A549 (cell line): ENCODE data around the gene PLAC9. TPM values are rescaled to one million over a fixed set of nuclear protein-coding genes. Genes with fewer than 3 reads are reported as not detected.

Source experiments
- ATAC-seq, 2 experiments: fragments of 200-7000 bp in 1 of 2; fragments of >200 bp in 1 of 2; cut with Nextera tagmentation in 1 of 2; cut with Tn5 transposase in 1 of 2; 3 replicates each; pipeline versions ENCODE4 v1.8.0 to v1.9.1; 2018 to 2020; ENCODE audit warnings: mild to moderate bottlenecking in 1 of 2, moderate library complexity in 1 of 2
- CTCF ChIA-PET: fragments of 300-600 bp; sonication (Branson Sonifier 250); formaldehyde crosslinking; extraction: SDS; loops from one replicate; lab custom pipeline; 2021; ENCODE audit warnings: antibody characterized with exemption, inconsistent platforms; lab: Yijun Ruan, JAX
- POLR2A ChIA-PET: fragments of 350-600 bp; formaldehyde crosslinking; extraction: SDS; loops from one replicate; lab custom pipeline; 2021; ENCODE audit warnings: antibody characterized with exemption, inconsistent platforms; lab: Yijun Ruan, JAX
- DNase-seq, 2 experiments: peaks; one replicate each; pipeline versions ENCODE4 v3.0.0 to v3.0.0-alpha.2; 2011 to 2016; ENCODE audit warnings: low read depth in 1 of 2, low spot score in 1 of 2
- FAIRE-seq: peaks from 2 replicates; lab custom pipeline; 2011; peaks lifted over from hg19 to GRCh38; lab: Jason Lieb, UNC
- H3K27ac ChIP-seq, 2 experiments: fragments of >200 bp; sonication (Bioruptor Twin); formaldehyde crosslinking; 3 replicates each; pipeline ENCODE4 v1.5.1; 2016 to 2017
- H3K4me1 ChIP-seq: fragments of >200 bp; sonication (Bioruptor Twin); formaldehyde crosslinking; 3 replicates; pipeline ENCODE4 v1.6.1; 2016
- H3K4me2 ChIP-seq: fragments of >200 bp; sonication (Bioruptor Twin); formaldehyde crosslinking; 3 replicates; pipeline ENCODE4 v1.6.1; 2016
- H3K4me3 ChIP-seq: fragments of >200 bp; sonication (Bioruptor Twin); formaldehyde crosslinking; 3 replicates; pipeline ENCODE4 v1.5.1; 2016
- H3K9me3 ChIP-seq: fragments of >200 bp; sonication (Bioruptor Twin); formaldehyde crosslinking; 3 replicates; pipeline ENCODE4 v1.6.1; 2016
- CBX8 ChIP-seq: fragments of 200-600 bp; sonication (generic); IDR thresholded peaks from 2 replicates; pipeline ENCODE4 v1.6.1; 2016
- CHD2 ChIP-seq: fragments of 150-350 bp; IDR thresholded peaks from 2 replicates; pipeline ENCODE4 v1.6.1; 2014; ENCODE audit warnings: low read length; ENCODE audit not compliant: partially characterized antibody
- CHD4 ChIP-seq: fragments of 200-600 bp; sonication (generic); IDR thresholded peaks from 2 replicates; pipeline ENCODE4 v1.6.1; 2016; ENCODE audit warnings: antibody characterized with exemption, mild to moderate bottlenecking, borderline replicate concordance
- FOSL2 ChIP-seq, 2 experiments: fragments of 450-650 bp in 1 of 2; fragments of >200 bp in 1 of 2; sonication (Bioruptor Twin) in 1 of 2; formaldehyde crosslinking; IDR thresholded peaks; 2 replicates each; pipeline versions ENCODE4 v1.5.0 to v1.6.1; 2016 to 2020; ENCODE audit warnings: mild to moderate bottlenecking in 1 of 2, moderate library complexity in 1 of 2
- HDAC2 ChIP-seq: fragments of 200-600 bp; sonication (generic); IDR thresholded peaks from 2 replicates; pipeline ENCODE4 v1.6.1; 2016
- HEYL ChIP-seq: fragments of 250-450 bp; sonication (Bioruptor Pico); IDR thresholded peaks from 2 replicates; pipeline ENCODE4 v1.8.0; 2021; ENCODE audit warnings: mild to moderate bottlenecking, moderate library complexity
- JUN ChIP-seq, 2 experiments: fragments of >200 bp; sonication (Bioruptor Twin); formaldehyde crosslinking; IDR thresholded peaks; 2 replicates in 1 of 2; 3 replicates in 1 of 2; pipeline ENCODE4 v1.6.1; 2016 to 2017
- JUNB ChIP-seq: fragments of >200 bp; sonication (Bioruptor Twin); formaldehyde crosslinking; IDR thresholded peaks from 2 replicates; pipeline ENCODE4 v1.6.1; 2016
- KDM1A ChIP-seq: fragments of 200-600 bp; sonication (generic); IDR thresholded peaks from 2 replicates; pipeline ENCODE4 v1.6.1; 2016; ENCODE audit warnings: low read depth, mild to moderate bottlenecking
- MAZ ChIP-seq: fragments of 150-350 bp; IDR thresholded peaks from 2 replicates; pipeline ENCODE4 v1.6.1; 2014; ENCODE audit warnings: antibody characterized with exemption, low read depth, low read length, borderline replicate concordance
- NFE2L2 ChIP-seq: fragments of 150-350 bp; conservative IDR thresholded peaks from 2 replicates; pipeline ENCODE4 v1.6.1; 2014; ENCODE audit warnings: low read length
- NR3C1 ChIP-seq: fragments of >200 bp; sonication (Bioruptor Twin); formaldehyde crosslinking; IDR thresholded peaks from 3 replicates; pipeline ENCODE4 v1.6.1; 2017
- RAD21 ChIP-seq, 2 experiments: fragments of >200 bp in 1 of 2; sonication (Bioruptor Twin) in 1 of 2; formaldehyde crosslinking in 1 of 2; IDR thresholded peaks in 1 of 2; conservative IDR thresholded peaks in 1 of 2; 2 replicates in 1 of 2; 3 replicates in 1 of 2; pipeline ENCODE4 v1.6.1; 2012 to 2018; ENCODE audit warnings: inconsistent platforms in 1 of 2
- SREBF2 ChIP-seq: fragments of 450-650 bp; IDR thresholded peaks from 2 replicates; pipeline ENCODE4 v1.6.1; 2014; ENCODE audit warnings: mild to moderate bottlenecking, moderate library complexity
- TFCP2L1 ChIP-seq: fragments of 250-450 bp; sonication (Bioruptor Pico); IDR thresholded peaks from 2 replicates; pipeline ENCODE4 v1.5.0; 2021; ENCODE audit warnings: mild to moderate bottlenecking
- ZC3H11A ChIP-seq: fragments of 450-650 bp; IDR thresholded peaks from 2 replicates; pipeline ENCODE4 v1.6.1; 2014; ENCODE audit warnings: antibody characterized with exemption, mild to moderate bottlenecking
- ZFP36 ChIP-seq: fragments of 450-650 bp; IDR thresholded peaks from 2 replicates; pipeline ENCODE4 v1.6.1; 2014; ENCODE audit warnings: borderline replicate concordance; ENCODE audit not compliant: partially characterized antibody
- ZNF302 ChIP-seq: fragments of 250-450 bp; sonication (Bioruptor Pico); IDR thresholded peaks from 2 replicates; pipeline ENCODE4 v1.9.0; 2021; ENCODE audit warnings: inconsistent platforms, mild to moderate bottlenecking, moderate library complexity
- WGBS: methylation state at CpG from one replicate; pipeline ENCODE4 v1.1.6; 2017; ENCODE audit errors: missing lambda C conversion rate; 5-methylcytosine and 5-hydroxymethylcytosine counted together
- polyA plus RNA-seq, 4 experiments: library from polyadenylated mRNA; depleted of rRNA in 3 of 4; stranded (reverse); fragments of >200 nt; fragmentation: RNase III in 1 of 4; extraction: RNeasy Plus Mini Kit Qiagen cat#74134 plus additional on column Dnase treatment in 1 of 4; gene quantifications; 2 replicates in 3 of 4; 3 replicates in 1 of 4; pipeline ENCODE4 v1.2.3, GENCODE V29; 2011 to 2017
- TF ChIP-seq, protein P1 (sequence below): fragments of 250-450 bp; sonication (Bioruptor Pico); IDR thresholded peaks from 2 replicates; pipeline ENCODE4 v1.5.0; 2021; ENCODE audit warnings: mild to moderate bottlenecking, moderate library complexity, borderline replicate concordance
- TF ChIP-seq, protein P2 (sequence below): fragments of 200-600 bp; sonication (generic); IDR thresholded peaks from 2 replicates; pipeline ENCODE4 v1.6.1; 2016; ENCODE audit warnings: antibody characterized with exemption, mild to moderate bottlenecking, moderate library complexity
- TF ChIP-seq, protein P3 (sequence below): fragments of >200 bp; sonication (Bioruptor Twin); formaldehyde crosslinking; IDR thresholded peaks from 3 replicates; pipeline ENCODE4 v1.5.1; 2016
- TF ChIP-seq, protein P4 (sequence below): IDR thresholded peaks from 2 replicates; pipeline ENCODE4 v1.6.1; 2012

The PLAC9 gene
- polyA plus RNA-seq, 2 of the 4 experiments (the other 2 are of a cell fraction): not detected

DNA sequence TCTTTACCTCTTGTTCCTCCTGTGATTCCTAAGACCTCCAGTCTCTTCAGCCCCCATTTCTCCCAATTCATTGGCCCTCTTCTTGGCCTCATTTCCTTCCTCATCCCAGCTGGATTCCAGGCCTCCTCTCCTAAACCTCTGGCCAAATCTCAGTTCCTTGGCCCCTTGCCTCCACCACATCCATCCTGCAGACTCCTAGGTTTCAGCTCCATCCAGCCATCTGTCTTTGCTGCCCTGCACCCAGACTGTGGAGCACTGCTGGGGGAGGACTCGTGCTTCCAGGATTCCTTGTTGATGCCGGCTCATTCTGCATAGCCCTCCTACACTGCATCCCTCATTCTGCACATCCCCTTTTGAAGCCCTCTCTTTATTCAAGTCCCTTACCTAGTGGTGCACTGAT, 6.7 kb downstream of the PLAC9 start:
- H3K27ac ChIP-seq: no peak overlapping the region
- no peak for ATAC-seq
- DNase-seq: no peak
- WGBS: 44% methylated on average over 2 of the region's 2 CpGs
- ChIA-PET CTCF (interaction anchor here (0.8 to 1.4 kb wide), 3 partner anchors 65 to 83 kb away, joined by 3 to 4 read pairs (median 3); no protein-coding TSS in a partner anchor), POLR2A (no interaction called here)
- FAIRE-seq: no peak
- H3K4me2 ChIP-seq: no peak overlapping the region
- H3K4me1 ChIP-seq: 0 out of 3 replicates have a peak, but pooled peaks cover 4% of the 10 kb centered on the region
- TF ChIP-seq CHD2 (no peak), RAD21 (conservative IDR thresholded peaks at IDR 0.05 in 1 of 2, IDR thresholded peaks at IDR 0.05 in 1 of 2) (no peak), MAZ (no peak), NR3C1 (no peak), HEYL (CRISPR knock-in tag) (no peak), ZC3H11A (no peak), JUN (IDR thresholded peaks at IDR 0.05) (no peak), NFE2L2 (no peak), SREBF2 (no peak), ZNF302 (CRISPR knock-in tag) (no peak), CHD4 (no peak), KDM1A (no peak), FOSL2 (IDR thresholded peaks at IDR 0.05) (no peak), FOSL2 (CRISPR knock-in tag; IDR thresholded peaks at IDR 0.05) (no peak), HDAC2 (no peak)
- TF ChIP-seq, protein P1, sequence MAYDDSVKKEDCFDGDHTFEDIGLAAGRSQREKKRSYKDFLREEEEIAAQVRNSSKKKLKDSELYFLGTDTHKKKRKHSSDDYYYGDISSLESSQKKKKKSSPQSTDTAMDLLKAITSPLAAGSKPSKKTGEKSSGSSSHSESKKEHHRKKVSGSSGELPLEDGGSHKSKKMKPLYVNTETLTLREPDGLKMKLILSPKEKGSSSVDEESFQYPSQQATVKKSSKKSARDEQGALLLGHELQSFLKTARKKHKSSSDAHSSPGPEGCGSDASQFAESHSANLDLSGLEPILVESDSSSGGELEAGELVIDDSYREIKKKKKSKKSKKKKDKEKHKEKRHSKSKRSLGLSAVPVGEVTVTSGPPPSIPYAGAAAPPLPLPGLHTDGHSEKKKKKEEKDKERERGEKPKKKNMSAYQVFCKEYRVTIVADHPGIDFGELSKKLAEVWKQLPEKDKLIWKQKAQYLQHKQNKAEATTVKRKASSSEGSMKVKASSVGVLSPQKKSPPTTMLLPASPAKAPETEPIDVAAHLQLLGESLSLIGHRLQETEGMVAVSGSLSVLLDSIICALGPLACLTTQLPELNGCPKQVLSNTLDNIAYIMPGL (CRISPR knock-in tag): no peak
- TF ChIP-seq, protein P2, sequence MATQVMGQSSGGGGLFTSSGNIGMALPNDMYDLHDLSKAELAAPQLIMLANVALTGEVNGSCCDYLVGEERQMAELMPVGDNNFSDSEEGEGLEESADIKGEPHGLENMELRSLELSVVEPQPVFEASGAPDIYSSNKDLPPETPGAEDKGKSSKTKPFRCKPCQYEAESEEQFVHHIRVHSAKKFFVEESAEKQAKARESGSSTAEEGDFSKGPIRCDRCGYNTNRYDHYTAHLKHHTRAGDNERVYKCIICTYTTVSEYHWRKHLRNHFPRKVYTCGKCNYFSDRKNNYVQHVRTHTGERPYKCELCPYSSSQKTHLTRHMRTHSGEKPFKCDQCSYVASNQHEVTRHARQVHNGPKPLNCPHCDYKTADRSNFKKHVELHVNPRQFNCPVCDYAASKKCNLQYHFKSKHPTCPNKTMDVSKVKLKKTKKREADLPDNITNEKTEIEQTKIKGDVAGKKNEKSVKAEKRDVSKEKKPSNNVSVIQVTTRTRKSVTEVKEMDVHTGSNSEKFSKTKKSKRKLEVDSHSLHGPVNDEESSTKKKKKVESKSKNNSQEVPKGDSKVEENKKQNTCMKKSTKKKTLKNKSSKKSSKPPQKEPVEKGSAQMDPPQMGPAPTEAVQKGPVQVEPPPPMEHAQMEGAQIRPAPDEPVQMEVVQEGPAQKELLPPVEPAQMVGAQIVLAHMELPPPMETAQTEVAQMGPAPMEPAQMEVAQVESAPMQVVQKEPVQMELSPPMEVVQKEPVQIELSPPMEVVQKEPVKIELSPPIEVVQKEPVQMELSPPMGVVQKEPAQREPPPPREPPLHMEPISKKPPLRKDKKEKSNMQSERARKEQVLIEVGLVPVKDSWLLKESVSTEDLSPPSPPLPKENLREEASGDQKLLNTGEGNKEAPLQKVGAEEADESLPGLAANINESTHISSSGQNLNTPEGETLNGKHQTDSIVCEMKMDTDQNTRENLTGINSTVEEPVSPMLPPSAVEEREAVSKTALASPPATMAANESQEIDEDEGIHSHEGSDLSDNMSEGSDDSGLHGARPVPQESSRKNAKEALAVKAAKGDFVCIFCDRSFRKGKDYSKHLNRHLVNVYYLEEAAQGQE: no peak
- TF ChIP-seq, protein P3, sequence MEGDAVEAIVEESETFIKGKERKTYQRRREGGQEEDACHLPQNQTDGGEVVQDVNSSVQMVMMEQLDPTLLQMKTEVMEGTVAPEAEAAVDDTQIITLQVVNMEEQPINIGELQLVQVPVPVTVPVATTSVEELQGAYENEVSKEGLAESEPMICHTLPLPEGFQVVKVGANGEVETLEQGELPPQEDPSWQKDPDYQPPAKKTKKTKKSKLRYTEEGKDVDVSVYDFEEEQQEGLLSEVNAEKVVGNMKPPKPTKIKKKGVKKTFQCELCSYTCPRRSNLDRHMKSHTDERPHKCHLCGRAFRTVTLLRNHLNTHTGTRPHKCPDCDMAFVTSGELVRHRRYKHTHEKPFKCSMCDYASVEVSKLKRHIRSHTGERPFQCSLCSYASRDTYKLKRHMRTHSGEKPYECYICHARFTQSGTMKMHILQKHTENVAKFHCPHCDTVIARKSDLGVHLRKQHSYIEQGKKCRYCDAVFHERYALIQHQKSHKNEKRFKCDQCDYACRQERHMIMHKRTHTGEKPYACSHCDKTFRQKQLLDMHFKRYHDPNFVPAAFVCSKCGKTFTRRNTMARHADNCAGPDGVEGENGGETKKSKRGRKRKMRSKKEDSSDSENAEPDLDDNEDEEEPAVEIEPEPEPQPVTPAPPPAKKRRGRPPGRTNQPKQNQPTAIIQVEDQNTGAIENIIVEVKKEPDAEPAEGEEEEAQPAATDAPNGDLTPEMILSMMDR: no peak
- TF ChIP-seq, protein P4, sequence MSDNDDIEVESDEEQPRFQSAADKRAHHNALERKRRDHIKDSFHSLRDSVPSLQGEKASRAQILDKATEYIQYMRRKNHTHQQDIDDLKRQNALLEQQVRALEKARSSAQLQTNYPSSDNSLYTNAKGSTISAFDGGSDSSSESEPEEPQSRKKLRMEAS: no peak
- no peaks in the 10 kb centered on the region for H3K9me3 ChIP-seq
- H3K4me3 ChIP-seq: no peak overlapping the region

DNA sequence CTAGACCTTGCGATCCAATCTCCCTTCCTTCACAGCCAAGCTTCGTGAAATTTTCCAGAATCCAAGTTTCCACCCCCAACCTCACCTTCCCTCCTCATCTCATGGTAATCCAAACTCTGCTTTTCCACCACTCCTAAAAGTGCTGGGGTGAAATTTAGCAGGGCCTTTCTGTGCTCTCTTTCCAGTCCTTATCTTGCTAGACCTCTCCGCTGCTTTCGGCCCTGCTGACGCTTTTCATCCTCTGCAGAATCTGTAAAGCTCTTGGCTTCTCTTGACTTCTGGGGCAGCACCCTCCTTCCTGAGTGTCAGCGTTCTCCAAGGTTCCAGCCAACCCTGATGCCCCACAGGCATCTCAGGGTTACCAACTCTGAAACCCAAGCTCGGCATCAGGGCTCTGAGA, 7.7 kb downstream of the PLAC9 start:
- Histone ChIP-seq H3K4me1 (peaks cover 7% of the 10 kb centered on the region; the same call in 1 of the 3 replicates), H3K9me3 (no peaks in the 10 kb centered on the region), H3K4me3 (no peak overlapping the region), H3K4me2 (no peak overlapping the region), H3K27ac (no peak overlapping the region)
- FAIRE-seq: no peak
- 80% methylated on average over 7 of the region's 7 CpGs for WGBS
- no peak for ATAC-seq
- DNase-seq: no peak
- TF ChIP-seq CBX8: no peak
- TF ChIP-seq JUNB: no peak
- no peak for TF ChIP-seq TFCP2L1 (CRISPR knock-in tag)
- no peak for TF ChIP-seq CHD4
- no peak for TF ChIP-seq KDM1A
- no peak for TF ChIP-seq ZFP36
- CTCF ChIA-PET: interaction anchor here (0.7 to 1.4 kb wide), 3 partner anchors 81 to 82 kb away, joined by 3 to 4 read pairs (median 3); no protein-coding TSS in a partner anchor
- POLR2A ChIA-PET: no interaction called here
